ENCODE data around the gene PSTPIP1.

GRCh38 chr15:77013776-77014131, 18.8 kb downstream of the PSTPIP1 start:
- TF ChIP-seq, protein P1, sequence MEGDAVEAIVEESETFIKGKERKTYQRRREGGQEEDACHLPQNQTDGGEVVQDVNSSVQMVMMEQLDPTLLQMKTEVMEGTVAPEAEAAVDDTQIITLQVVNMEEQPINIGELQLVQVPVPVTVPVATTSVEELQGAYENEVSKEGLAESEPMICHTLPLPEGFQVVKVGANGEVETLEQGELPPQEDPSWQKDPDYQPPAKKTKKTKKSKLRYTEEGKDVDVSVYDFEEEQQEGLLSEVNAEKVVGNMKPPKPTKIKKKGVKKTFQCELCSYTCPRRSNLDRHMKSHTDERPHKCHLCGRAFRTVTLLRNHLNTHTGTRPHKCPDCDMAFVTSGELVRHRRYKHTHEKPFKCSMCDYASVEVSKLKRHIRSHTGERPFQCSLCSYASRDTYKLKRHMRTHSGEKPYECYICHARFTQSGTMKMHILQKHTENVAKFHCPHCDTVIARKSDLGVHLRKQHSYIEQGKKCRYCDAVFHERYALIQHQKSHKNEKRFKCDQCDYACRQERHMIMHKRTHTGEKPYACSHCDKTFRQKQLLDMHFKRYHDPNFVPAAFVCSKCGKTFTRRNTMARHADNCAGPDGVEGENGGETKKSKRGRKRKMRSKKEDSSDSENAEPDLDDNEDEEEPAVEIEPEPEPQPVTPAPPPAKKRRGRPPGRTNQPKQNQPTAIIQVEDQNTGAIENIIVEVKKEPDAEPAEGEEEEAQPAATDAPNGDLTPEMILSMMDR (IDR thresholded peaks at IDR 0.05; ENCODE audit: poor library complexity) = no peak
- no peak for TF ChIP-seq EZH2 (IDR thresholded peaks at IDR 0.05; ENCODE audit: borderline replicate concordance)
- no peak for TF ChIP-seq EZH2phosphoT487 (IDR thresholded peaks at IDR 0.05; ENCODE audit: low read depth, severe bottlenecking, unreplicated experiment)
